Measurements from ENCODE around the gene MOB3B.

DNA sequence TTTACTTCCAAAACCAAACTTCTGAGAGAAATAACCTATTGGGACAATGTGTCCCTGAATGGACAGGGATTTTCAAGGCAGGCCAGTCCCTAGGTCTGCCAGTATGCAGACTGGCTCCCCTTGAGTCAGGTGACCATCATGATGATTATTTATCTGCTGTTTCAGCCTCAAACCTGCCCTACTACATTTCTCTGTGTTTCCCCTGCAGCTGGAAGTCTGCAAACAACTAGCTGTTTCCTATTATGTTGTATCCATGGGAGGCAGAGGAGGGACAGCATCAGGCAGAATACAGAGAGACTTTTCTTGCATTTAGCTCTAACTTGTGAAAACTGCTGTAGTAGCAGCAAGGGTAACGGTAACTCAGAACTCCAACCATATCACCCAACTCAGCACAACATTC, 41.7 kb downstream of the MOB3B start:
- TF ChIP-seq, protein P1, sequence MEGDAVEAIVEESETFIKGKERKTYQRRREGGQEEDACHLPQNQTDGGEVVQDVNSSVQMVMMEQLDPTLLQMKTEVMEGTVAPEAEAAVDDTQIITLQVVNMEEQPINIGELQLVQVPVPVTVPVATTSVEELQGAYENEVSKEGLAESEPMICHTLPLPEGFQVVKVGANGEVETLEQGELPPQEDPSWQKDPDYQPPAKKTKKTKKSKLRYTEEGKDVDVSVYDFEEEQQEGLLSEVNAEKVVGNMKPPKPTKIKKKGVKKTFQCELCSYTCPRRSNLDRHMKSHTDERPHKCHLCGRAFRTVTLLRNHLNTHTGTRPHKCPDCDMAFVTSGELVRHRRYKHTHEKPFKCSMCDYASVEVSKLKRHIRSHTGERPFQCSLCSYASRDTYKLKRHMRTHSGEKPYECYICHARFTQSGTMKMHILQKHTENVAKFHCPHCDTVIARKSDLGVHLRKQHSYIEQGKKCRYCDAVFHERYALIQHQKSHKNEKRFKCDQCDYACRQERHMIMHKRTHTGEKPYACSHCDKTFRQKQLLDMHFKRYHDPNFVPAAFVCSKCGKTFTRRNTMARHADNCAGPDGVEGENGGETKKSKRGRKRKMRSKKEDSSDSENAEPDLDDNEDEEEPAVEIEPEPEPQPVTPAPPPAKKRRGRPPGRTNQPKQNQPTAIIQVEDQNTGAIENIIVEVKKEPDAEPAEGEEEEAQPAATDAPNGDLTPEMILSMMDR (IDR thresholded peaks at IDR 0.05): no peak
- TF ChIP-seq POLR2AphosphoS5 (IDR thresholded peaks at IDR 0.05): no peak
- TF ChIP-seq POLR2A (IDR thresholded peaks at IDR 0.05): no peak
